Neural progenitor cell (in vitro differentiated cells): Measurements from ENCODE around the gene PLEK. TPM values are rescaled to one million over a fixed set of nuclear protein-coding genes. Genes with fewer than 3 reads are reported as not detected.
A peak's percentile ranks its signal among the peaks of the same experiment; 100 is the strongest.

Experiments
- DNase-seq: peaks from one replicate; pipeline ENCODE4 v3.0.0-alpha.2; 2016; ENCODE audit warnings: low spot score
- H2AFZ ChIP-seq: fragments of 200-600 bp; sonication (generic); replicated peaks from 2 replicates; pipeline ENCODE4 v1.6.1; 2016; ENCODE audit warnings: antibody characterized with exemption
- H3F3A ChIP-seq: fragments of 200-600 bp; sonication (generic); 2 replicates; pipeline ENCODE4 v1.6.1; 2016; ENCODE audit warnings: antibody characterized with exemption, low read depth
- H3K27ac ChIP-seq: fragments of 200-600 bp; sonication (generic); 2 replicates; pipeline ENCODE4 v1.5.1; 2016; ENCODE audit warnings: mild to moderate bottlenecking
- H3K27me3 ChIP-seq: fragments of 200-600 bp; sonication (generic); 2 replicates; pipeline ENCODE4 v1.6.1; 2016; ENCODE audit warnings: mild to moderate bottlenecking, moderate library complexity
- H3K36me3 ChIP-seq: fragments of 200-600 bp; sonication (generic); 2 replicates; pipeline ENCODE4 v1.5.1; 2016
- H3K4me1 ChIP-seq: fragments of 200-600 bp; sonication (generic); 2 replicates; pipeline ENCODE4 v1.6.1; 2016; ENCODE audit warnings: mixed run types
- H3K4me2 ChIP-seq: fragments of 200-600 bp; sonication (generic); 2 replicates; pipeline ENCODE4 v1.6.1; 2016
- H3K4me3 ChIP-seq: fragments of 200-600 bp; sonication (generic); 2 replicates; pipeline ENCODE4 v1.5.1; 2016
- H3K79me2 ChIP-seq: fragments of 200-600 bp; sonication (generic); 2 replicates; pipeline ENCODE4 v1.6.1; 2016; ENCODE audit warnings: low read depth
- H3K9ac ChIP-seq: fragments of 200-600 bp; sonication (generic); 2 replicates; pipeline ENCODE4 v1.6.1; 2016
- H3K9me3 ChIP-seq: fragments of 200-600 bp; sonication (generic); 2 replicates; pipeline ENCODE4 v1.5.1; 2016; ENCODE audit warnings: low read depth
- H4K20me1 ChIP-seq: fragments of 200-600 bp; sonication (generic); 2 replicates; pipeline ENCODE4 v1.6.1; 2016; ENCODE audit warnings: low read depth
- H3K27ac Mint-ChIP-seq: 3 replicates; pipeline ENCODE4 v1.8.0; 2021; ENCODE audit warnings: mixed read lengths
- H3K27me3 Mint-ChIP-seq: 2 replicates; pipeline ENCODE4 v1.8.0; 2022; ENCODE audit warnings: low read depth, mild to moderate bottlenecking, inconsistent platforms, moderate library complexity, mixed read lengths; ENCODE audit not compliant: insufficient read depth
- H3K36me3 Mint-ChIP-seq: 3 replicates; pipeline ENCODE4 v1.8.0; 2021; ENCODE audit warnings: mixed read lengths
- H3K4me1 Mint-ChIP-seq: 3 replicates; pipeline ENCODE4 v1.8.0; 2021; ENCODE audit warnings: mixed read lengths
- H3K4me3 Mint-ChIP-seq: 3 replicates; pipeline ENCODE4 v1.8.0; 2021; ENCODE audit warnings: mild to moderate bottlenecking, moderate library complexity, mixed read lengths
- H3K9me3 Mint-ChIP-seq: 3 replicates; pipeline ENCODE4 v1.8.0; 2020; ENCODE audit warnings: mixed read lengths
- EZH2 ChIP-seq: fragments of 200-600 bp; sonication (generic); IDR thresholded peaks from 2 replicates; pipeline ENCODE4 v1.6.1; 2017; ENCODE audit warnings: antibody characterized with exemption, mild to moderate bottlenecking, moderate library complexity
- EZH2phosphoT487 ChIP-seq: fragments of 200-600 bp; sonication (generic); IDR thresholded peaks from 2 replicates; pipeline ENCODE4 v1.6.1; 2017; ENCODE audit warnings: antibody characterized with exemption
- total RNA-seq: library from RNA; depleted of rRNA; stranded (reverse); fragments of >200 nt; gene quantifications from 2 replicates; pipeline ENCODE4 v1.2.3, GENCODE V29; 2015; ENCODE audit warnings: low replicate concordance
- TF ChIP-seq, protein P1 (sequence below): fragments of 200-600 bp; sonication (generic); IDR thresholded peaks from 2 replicates; pipeline ENCODE4 v1.5.1; 2017; ENCODE audit warnings: antibody characterized with exemption, mild to moderate bottlenecking

PLEK gene
- total RNA-seq, 1 donor from 2014 or later, result not detected

DNA sequence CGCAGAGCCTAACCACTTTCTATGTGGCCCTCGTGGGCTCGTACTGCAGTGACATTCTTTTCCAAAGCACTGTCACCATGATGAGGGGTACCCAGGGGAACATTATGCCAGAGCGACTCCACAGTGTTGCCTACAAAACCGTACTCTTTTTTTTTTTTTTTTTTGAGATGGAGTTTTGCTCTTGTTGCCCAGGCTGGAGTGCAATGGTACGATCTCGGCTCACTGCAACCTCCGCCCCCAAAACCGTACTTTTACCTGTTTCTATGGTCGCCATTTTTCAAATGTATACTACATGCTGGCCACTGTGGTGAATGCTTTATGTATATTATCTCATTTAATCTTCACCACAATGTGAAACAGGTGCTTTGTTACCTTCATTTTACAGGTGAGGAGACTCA lies 4.3 kb downstream of the PLEK start:
- no peaks in the 10 kb centered on the region for H3K36me3 ChIP-seq
- H3K4me2 ChIP-seq, result no peak overlapping the region
- Mint-ChIP-seq H3K9me3 (no peaks in the 10 kb centered on the region), H3K4me3 (no peak overlapping the region), H3K36me3 (no peaks in the 10 kb centered on the region), H3K27ac (peak overlapping the region; percentile 96), H3K4me1 (peaks cover 21% of the 10 kb centered on the region), H3K27me3 (peaks cover 2% of the 10 kb centered on the region)
- H3K4me1 ChIP-seq, result no peaks in the 10 kb centered on the region
- no peaks in the 10 kb centered on the region for H3K9me3 ChIP-seq
- no peak overlapping the region for H2AFZ ChIP-seq
- H3K27ac ChIP-seq, result no peak overlapping the region
- TF ChIP-seq, protein P1, sequence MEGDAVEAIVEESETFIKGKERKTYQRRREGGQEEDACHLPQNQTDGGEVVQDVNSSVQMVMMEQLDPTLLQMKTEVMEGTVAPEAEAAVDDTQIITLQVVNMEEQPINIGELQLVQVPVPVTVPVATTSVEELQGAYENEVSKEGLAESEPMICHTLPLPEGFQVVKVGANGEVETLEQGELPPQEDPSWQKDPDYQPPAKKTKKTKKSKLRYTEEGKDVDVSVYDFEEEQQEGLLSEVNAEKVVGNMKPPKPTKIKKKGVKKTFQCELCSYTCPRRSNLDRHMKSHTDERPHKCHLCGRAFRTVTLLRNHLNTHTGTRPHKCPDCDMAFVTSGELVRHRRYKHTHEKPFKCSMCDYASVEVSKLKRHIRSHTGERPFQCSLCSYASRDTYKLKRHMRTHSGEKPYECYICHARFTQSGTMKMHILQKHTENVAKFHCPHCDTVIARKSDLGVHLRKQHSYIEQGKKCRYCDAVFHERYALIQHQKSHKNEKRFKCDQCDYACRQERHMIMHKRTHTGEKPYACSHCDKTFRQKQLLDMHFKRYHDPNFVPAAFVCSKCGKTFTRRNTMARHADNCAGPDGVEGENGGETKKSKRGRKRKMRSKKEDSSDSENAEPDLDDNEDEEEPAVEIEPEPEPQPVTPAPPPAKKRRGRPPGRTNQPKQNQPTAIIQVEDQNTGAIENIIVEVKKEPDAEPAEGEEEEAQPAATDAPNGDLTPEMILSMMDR, result no peak
- TF ChIP-seq EZH2 (no peak), EZH2phosphoT487 (no peak)
- no peaks in the 10 kb centered on the region for H3K27me3 ChIP-seq
- H3K79me2 ChIP-seq, result no peaks in the 10 kb centered on the region
- H4K20me1 ChIP-seq, result no peaks in the 10 kb centered on the region
- no peak overlapping the region for H3K4me3 ChIP-seq
- DNase-seq, result no peak
- H3F3A ChIP-seq, result no peaks in the 10 kb centered on the region
- H3K9ac ChIP-seq, result no peak overlapping the region

DNA sequence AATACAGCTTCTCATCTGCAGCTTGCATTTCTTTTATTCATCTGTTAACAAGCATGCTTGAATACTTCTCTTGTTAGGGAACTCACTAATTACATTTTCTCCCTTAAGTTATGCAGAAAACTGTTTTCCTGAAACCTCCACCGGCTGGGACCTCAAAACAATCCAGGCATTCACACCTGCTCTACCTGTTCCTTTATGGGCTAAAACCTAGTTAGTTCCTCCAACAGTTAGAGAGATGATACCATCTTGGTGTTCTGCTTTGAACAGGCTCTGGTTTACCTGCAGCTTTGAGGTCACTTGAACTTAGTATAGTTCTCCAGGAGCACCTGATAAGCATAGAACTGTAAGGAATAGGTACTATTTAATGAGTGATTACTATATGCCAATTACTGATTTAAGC lies 6.1 kb downstream of the PLEK start:
- Histone ChIP-seq H3K4me1 (no peaks in the 10 kb centered on the region), H3K4me3 (no peak overlapping the region), H3K27ac (no peak overlapping the region), H3K27me3 (peaks cover 6% of the 10 kb centered on the region), H3K4me2 (no peak overlapping the region), H3K9me3 (no peaks in the 10 kb centered on the region), H3K79me2 (no peaks in the 10 kb centered on the region), H2AFZ (no peak overlapping the region), H3F3A (no peaks in the 10 kb centered on the region), H3K9ac (no peak overlapping the region), H4K20me1 (no peaks in the 10 kb centered on the region), H3K36me3 (no peaks in the 10 kb centered on the region)
- no peak overlapping the region for H3K27ac Mint-ChIP-seq
- H3K36me3 Mint-ChIP-seq, result no peaks in the 10 kb centered on the region
- peaks cover 21% of the 10 kb centered on the region for H3K4me1 Mint-ChIP-seq
- H3K4me3 Mint-ChIP-seq, result no peak overlapping the region
- TF ChIP-seq EZH2 (no peak), EZH2phosphoT487 (no peak)
- TF ChIP-seq, protein P1, result no peak
- H3K9me3 Mint-ChIP-seq, result no peaks in the 10 kb centered on the region
- DNase-seq, result no peak
- peaks cover 2% of the 10 kb centered on the region for H3K27me3 Mint-ChIP-seq

DNA sequence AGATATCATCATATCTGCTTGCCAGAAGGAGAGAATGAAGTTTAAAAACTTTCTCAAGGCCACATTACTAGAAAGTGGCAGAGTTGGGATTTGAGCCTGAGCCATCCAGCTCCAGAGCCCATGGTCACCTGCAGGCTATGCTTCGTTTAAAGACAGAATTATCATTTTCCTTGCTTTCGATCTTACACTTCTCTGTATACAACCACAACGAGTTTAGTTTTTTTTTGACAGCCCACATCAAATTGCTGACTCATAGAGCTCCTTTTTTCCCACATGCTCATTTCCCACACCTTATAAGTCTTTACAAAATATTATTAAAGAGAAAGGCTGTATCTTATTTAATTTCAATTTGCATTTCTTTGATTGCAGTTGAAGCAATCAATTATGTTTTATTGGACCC lies 6.5 kb downstream of the PLEK start:
- H4K20me1 ChIP-seq, result no peaks in the 10 kb centered on the region
- H3K36me3 Mint-ChIP-seq, result no peaks in the 10 kb centered on the region

More for the DNA sequence above, 6.5 kb downstream of the PLEK start:
- H3K27ac Mint-ChIP-seq, result no peak overlapping the region
- TF ChIP-seq, protein P1, result no peak
- no peak for TF ChIP-seq EZH2
- no peak for TF ChIP-seq EZH2phosphoT487
- no peaks in the 10 kb centered on the region for H3K9me3 Mint-ChIP-seq
- H3K4me3 Mint-ChIP-seq, result no peak overlapping the region
- no peak overlapping the region for H3K4me3 ChIP-seq
- no peaks in the 10 kb centered on the region for H3K36me3 ChIP-seq
- peaks cover 21% of the 10 kb centered on the region for H3K4me1 Mint-ChIP-seq
- H2AFZ ChIP-seq, result no peak overlapping the region
- no peak for DNase-seq
- no peaks in the 10 kb centered on the region for H3K9me3 ChIP-seq
- no peaks in the 10 kb centered on the region for H3K4me1 ChIP-seq
- no peaks in the 10 kb centered on the region for H3F3A ChIP-seq
- H3K4me2 ChIP-seq, result no peak overlapping the region
- H3K27ac ChIP-seq, result no peak overlapping the region
- H3K27me3 Mint-ChIP-seq, result peaks cover 2% of the 10 kb centered on the region
- peaks cover 6% of the 10 kb centered on the region for H3K27me3 ChIP-seq
- no peak overlapping the region for H3K9ac ChIP-seq
- no peaks in the 10 kb centered on the region for H3K79me2 ChIP-seq
